ENCODE data around the gene DOCK3.

DOCK3 gene

GRCh38 chr3:51408813-51409212 is 734.1 kb downstream of the DOCK3 start:
- Histone ChIP-seq H3K4me1 (ENCODE audit: low read depth, poor library complexity, severe bottlenecking) (no peaks in the 10 kb centered on the region), H3K4me2 (no peak overlapping the region), H3K36me3 (ENCODE audit: insufficient read depth) (no peaks in the 10 kb centered on the region), H3K27ac (no peak overlapping the region), H3K27me3 (ENCODE audit: insufficient read depth, low read depth) (no peaks in the 10 kb centered on the region), H4K20me1 (ENCODE audit: insufficient read depth) (no peaks in the 10 kb centered on the region), H3K4me3 (IDR thresholded peaks at IDR 0.05; ENCODE audit: insufficient read depth, low read depth, low read length) (no peak overlapping the region), H2AFZ (ENCODE audit: low read depth) (no peak overlapping the region), H3K9ac (no peak overlapping the region), H3K79me2 (ENCODE audit: insufficient read depth, low read depth) (no peaks in the 10 kb centered on the region)
- no peak for TF ChIP-seq CTCF (conservative IDR thresholded peaks at IDR 0.05; ENCODE audit: low read depth, low read length)

- Histone ChIP-seq H2AFZ (ENCODE audit: low read depth) (no peak overlapping the region), H3K36me3 (ENCODE audit: insufficient read depth) (no peaks in the 10 kb centered on the region), H3K4me2 (no peak overlapping the region), H3K4me3 (IDR thresholded peaks at IDR 0.05; ENCODE audit: insufficient read depth, low read depth, low read length) (no peak overlapping the region), H3K27ac (no peak overlapping the region), H3K9ac (no peak overlapping the region), H3K79me2 (ENCODE audit: insufficient read depth, low read depth) (no peaks in the 10 kb centered on the region), H3K4me1 (ENCODE audit: low read depth, poor library complexity, severe bottlenecking) (no peaks in the 10 kb centered on the region), H3K27me3 (ENCODE audit: insufficient read depth, low read depth) (no peaks in the 10 kb centered on the region), H4K20me1 (ENCODE audit: insufficient read depth) (no peaks in the 10 kb centered on the region)
- no peak for TF ChIP-seq CTCF (conservative IDR thresholded peaks at IDR 0.05; ENCODE audit: low read depth, low read length)
Observed at GRCh38 chr3:51422211-51422610, 747.5 kb downstream of the DOCK3 start.

GRCh38 chr3:51426921-51427320 is 752.2 kb downstream of the DOCK3 start:
- no peak for TF ChIP-seq CTCF (conservative IDR thresholded peaks at IDR 0.05; ENCODE audit: low read depth, low read length)
- no peak overlapping the region for H3K9ac ChIP-seq

GRCh38 chr3:51429138-51429537 is 754.4 kb downstream of the DOCK3 start:
- no peaks in the 10 kb centered on the region for H3K27me3 ChIP-seq (ENCODE audit: insufficient read depth, low read depth)
- H3K4me1 ChIP-seq (ENCODE audit: low read depth, poor library complexity, severe bottlenecking) = no peaks in the 10 kb centered on the region
- H3K79me2 ChIP-seq (ENCODE audit: insufficient read depth, low read depth) = no peaks in the 10 kb centered on the region
- H3K4me2 ChIP-seq = no peak overlapping the region
- H4K20me1 ChIP-seq (ENCODE audit: insufficient read depth) = no peaks in the 10 kb centered on the region
- no peak overlapping the region for H3K27ac ChIP-seq
- TF ChIP-seq CTCF (conservative IDR thresholded peaks at IDR 0.05; ENCODE audit: low read depth, low read length) = no peak
- no peak overlapping the region for H3K4me3 ChIP-seq (IDR thresholded peaks at IDR 0.05; ENCODE audit: insufficient read depth, low read depth, low read length)
- no peaks in the 10 kb centered on the region for H3K36me3 ChIP-seq (ENCODE audit: insufficient read depth)
- H3K9ac ChIP-seq = no peak overlapping the region
- no peak overlapping the region for H2AFZ ChIP-seq (ENCODE audit: low read depth)

More at GRCh38 chr3:51426921-51427320, 752.2 kb downstream of the DOCK3 start:
- Histone ChIP-seq H3K27ac (no peak overlapping the region), H3K4me2 (no peak overlapping the region), H2AFZ (ENCODE audit: low read depth) (no peak overlapping the region), H3K4me3 (IDR thresholded peaks at IDR 0.05; ENCODE audit: insufficient read depth, low read depth, low read length) (no peak overlapping the region), H4K20me1 (ENCODE audit: insufficient read depth) (no peaks in the 10 kb centered on the region), H3K36me3 (ENCODE audit: insufficient read depth) (no peaks in the 10 kb centered on the region), H3K27me3 (ENCODE audit: insufficient read depth, low read depth) (no peaks in the 10 kb centered on the region), H3K79me2 (ENCODE audit: insufficient read depth, low read depth) (no peaks in the 10 kb centered on the region), H3K4me1 (ENCODE audit: low read depth, poor library complexity, severe bottlenecking) (no peaks in the 10 kb centered on the region)

Measured in KMS-11 (cell line).